Mesodermal cell (in vitro differentiated cells): Measurements from ENCODE around the gene GNAI3.
A peak's percentile ranks its signal among the peaks of the same experiment; 100 is the strongest.

Source experiments
- H3K27ac ChIP-seq: 2 replicates; pipeline ENCODE4 v1.7.0; 2013; ENCODE audit warnings: mild to moderate bottlenecking, low read depth, low read length, moderate library complexity; ENCODE audit not compliant: severe bottlenecking
- H3K36me3 ChIP-seq: 2 replicates; pipeline ENCODE4 v1.7.1; 2013; ENCODE audit warnings: mild to moderate bottlenecking, low read length, moderate library complexity; ENCODE audit not compliant: control insufficient read depth, insufficient read depth
- H3K4me1 ChIP-seq: one replicate; pipeline ENCODE4 v1.7.1; 2013; ENCODE audit warnings: mild to moderate bottlenecking, low read length; ENCODE audit not compliant: insufficient read depth, control insufficient read depth, poor library complexity, severe bottlenecking
- H3K4me3 ChIP-seq: 2 replicates; pipeline ENCODE4 v1.7.0; 2013; ENCODE audit warnings: low read length, control low read depth, mild to moderate bottlenecking; ENCODE audit not compliant: insufficient read depth, poor library complexity, severe bottlenecking; ENCODE audit errors: extremely low read depth
- H3K9me3 ChIP-seq: 2 replicates; pipeline ENCODE4 v1.7.1; 2013; ENCODE audit warnings: mild to moderate bottlenecking, low read length, moderate library complexity; ENCODE audit not compliant: control insufficient read depth
- WGBS, 2 experiments: methylation state at CpG; one replicate each; pipeline ENCODE4 v1.1.5; 2013; ENCODE audit warnings: missing lambda C conversion rate in 2 of 2; ENCODE audit not compliant: insufficient coverage in 2 of 2; 5-methylcytosine and 5-hydroxymethylcytosine counted together

Gene GNAI3

DNA sequence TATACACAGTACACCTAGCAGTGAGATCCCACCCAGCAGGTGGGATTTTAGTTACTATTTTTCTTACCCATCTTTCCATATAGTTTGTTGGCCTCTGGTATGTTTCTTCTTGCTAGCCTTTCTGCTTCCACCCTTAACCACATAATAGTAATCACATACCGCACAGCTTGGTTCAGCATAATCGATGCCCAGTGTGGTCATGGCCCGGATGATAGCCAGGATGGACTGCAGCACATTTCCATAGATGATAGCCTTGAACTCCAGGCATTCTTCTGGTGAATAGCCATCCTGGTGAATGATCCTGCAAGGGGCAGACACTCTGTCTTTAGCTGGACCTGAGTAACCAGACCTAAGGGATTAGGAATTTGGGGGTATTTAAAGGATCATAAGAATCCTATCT, 61.5 kb downstream of the GNAI3 start:
- no peak overlapping the region for H3K4me3 ChIP-seq
- H3K36me3 ChIP-seq: peaks cover 7% of the 10 kb centered on the region
- peaks cover 21% of the 10 kb centered on the region for H3K4me1 ChIP-seq
- WGBS, 2 experiments: 96 to 100% methylated on average over 2 to 3 of the region's 3 CpGs
- no peak overlapping the region for H3K27ac ChIP-seq
- no peaks in the 10 kb centered on the region for H3K9me3 ChIP-seq

DNA sequence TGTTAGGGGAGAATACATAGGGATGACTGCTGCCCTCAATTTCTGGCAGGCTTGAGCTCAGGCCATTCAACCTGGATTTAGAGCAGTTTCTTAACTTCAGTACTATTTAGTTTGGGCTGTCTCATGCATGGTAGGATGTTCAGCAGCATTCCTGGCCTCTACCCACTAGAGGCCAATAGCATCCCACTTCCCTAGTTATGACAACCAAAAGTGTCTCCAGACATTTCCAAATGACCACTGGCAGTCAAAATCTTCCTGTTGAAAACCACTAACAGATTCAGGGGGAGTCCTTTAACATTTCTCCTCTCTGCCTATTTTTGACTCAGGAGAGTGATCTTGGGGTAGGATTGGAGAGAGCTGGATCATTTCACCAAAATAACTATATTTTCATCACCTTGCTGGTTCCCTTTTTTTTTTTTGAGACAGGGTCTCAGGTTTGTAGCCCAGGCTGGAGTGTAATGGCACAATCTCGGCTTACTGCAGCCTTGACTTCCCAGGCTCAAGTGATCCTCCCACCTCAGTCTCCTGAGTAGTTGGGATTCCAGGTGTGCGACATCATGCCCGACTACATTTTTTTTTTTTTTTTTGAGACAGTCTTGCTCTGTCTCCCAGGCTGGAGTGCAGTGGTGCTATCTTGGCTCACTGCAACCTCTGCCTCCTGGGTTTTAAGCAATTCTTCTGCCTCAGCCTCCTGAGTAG, 62.3 kb downstream of the GNAI3 start:
- Histone ChIP-seq H3K27ac (peak overlapping the region; percentile 78), H3K4me3 (no peak overlapping the region), H3K9me3 (no peaks in the 10 kb centered on the region), H3K4me1 (peaks cover 21% of the 10 kb centered on the region), H3K36me3 (peaks cover 7% of the 10 kb centered on the region)
- 70% methylated on average over 3 of the region's 3 CpGs for WGBS, 2 experiments

DNA sequence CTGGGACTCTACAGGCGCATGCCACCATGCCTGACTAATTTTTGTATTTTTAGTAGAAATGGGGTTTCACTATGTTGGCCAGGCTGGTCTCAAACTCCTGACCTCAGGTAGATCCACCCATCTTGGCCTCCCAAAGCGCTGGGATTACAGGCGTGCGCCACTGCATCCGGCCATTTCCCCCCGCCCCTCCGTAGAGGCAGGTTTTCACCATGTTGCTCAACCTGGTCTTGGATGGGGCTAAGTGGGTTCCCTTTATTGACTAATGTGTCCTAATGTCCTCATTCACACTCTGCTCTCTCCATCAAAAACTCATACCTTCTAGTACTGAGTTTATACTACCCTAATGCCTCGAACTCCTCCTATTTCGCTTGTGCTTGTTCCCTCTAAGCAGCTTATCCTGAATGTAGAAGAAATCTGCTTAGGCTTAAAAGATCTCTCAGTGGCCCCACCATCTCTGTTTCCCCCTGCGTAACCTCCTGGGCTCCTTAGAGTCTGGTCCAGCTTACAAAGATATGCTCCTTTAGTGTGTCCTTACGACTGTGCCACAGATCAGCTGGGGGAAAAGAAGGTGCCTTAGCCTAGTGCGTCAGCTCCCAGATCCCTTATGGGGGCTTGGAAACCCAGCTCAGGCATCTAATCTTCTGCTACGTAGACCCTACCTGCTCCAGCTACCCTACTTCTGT, 63.0 kb downstream of the GNAI3 start:
- Histone ChIP-seq H3K9me3 (no peaks in the 10 kb centered on the region), H3K36me3 (peaks cover 7% of the 10 kb centered on the region), H3K27ac (no peak overlapping the region), H3K4me3 (no peak overlapping the region), H3K4me1 (peaks cover 21% of the 10 kb centered on the region)
- WGBS, 2 experiments: 93 to 95% methylated on average over 12 of the region's 13 CpGs

DNA sequence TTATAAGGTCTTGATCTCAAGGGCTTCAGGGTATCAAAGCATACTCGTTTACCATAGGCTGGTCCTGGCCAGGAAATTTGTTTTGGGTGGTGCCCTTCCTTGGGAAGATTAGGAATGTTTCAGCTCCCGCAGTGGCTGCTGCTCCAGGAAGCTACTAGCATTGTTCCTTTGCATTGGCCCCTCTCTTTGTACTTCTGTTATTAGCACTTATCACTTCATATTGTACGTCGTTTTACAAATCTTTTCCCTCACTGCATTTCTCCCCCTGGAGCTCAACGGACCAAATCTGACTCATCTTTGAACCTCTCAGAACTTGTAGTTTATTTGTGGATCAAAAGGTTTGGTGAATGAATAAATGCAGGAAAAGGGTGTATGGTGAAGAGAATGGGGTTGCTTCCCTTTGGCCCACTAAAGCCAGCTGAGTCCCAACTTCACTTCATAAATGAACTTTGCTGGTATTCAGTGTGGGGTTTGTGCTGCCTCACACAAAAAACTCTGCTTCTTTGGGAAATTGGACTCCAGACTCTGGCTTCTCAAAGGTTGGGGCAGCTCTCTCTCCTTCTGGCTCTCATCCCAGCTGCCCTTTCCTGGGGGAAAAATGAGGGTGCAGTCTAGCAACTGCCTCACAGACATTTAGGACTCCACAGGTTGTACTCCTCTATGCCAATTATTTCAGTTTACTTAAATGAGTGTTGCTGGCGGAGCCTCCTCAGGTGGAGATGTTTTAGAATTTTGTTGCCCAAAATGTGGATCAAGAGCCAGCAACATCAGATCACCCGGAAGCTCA, 65.1 kb downstream of the GNAI3 start:
- H3K36me3 ChIP-seq: peaks cover 3% of the 10 kb centered on the region
- peaks cover 35% of the 10 kb centered on the region for H3K4me1 ChIP-seq
- no peaks in the 10 kb centered on the region for H3K9me3 ChIP-seq
- H3K27ac ChIP-seq: no peak overlapping the region
- WGBS, 2 experiments: 78 to 85% methylated on average over 5 of the region's 7 CpGs
- no peak overlapping the region for H3K4me3 ChIP-seq

DNA sequence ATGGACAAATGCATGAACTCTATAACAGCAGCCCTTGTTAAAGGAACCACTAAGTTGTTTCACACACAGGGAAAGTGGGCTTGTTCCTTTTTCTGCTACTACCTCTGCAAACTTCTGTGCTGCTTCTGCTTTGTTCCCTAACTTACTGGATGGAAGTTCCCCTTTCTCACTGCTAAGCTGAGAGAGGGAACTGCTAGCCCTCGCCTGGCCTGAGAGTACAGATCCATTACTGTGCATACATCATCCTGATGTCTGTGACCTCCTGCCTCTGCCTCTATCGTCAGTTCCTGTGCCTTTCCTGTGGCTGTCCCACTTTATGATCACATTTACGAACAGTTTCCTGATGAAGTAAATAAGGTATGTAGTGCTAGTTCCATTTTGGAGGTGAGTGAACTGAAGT, 67.5 kb downstream of the GNAI3 start:
- H3K4me3 ChIP-seq: no peak overlapping the region
- no peaks in the 10 kb centered on the region for H3K9me3 ChIP-seq
- no peaks in the 10 kb centered on the region for H3K36me3 ChIP-seq
- 80 to 90% methylated on average over 2 of the region's 3 CpGs for WGBS, 2 experiments
- no peak overlapping the region for H3K27ac ChIP-seq
- peaks cover 20% of the 10 kb centered on the region for H3K4me1 ChIP-seq

DNA sequence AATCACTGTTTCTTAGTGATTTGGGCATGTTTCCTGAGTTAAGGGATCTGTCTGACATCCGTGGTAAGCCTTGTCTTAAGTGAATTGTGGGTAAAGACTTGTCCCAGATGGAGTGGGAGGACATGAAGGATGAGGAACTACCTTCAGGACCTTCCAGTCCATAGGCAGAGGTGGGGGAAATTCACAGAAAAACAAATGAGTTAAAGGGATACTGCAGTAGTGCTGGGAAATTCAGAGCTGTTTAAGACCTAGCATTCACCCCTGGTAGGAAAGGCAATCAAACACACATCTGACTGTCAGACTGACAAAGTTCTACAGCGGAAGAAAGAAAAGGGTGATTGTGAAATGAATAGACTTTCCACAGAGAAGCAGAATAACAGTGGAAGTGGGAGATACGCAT, 68.0 kb downstream of the GNAI3 start:
- WGBS, 2 experiments: 97 to 100% methylated on average over 2 to 3 of the region's 3 CpGs
- no peak overlapping the region for H3K4me3 ChIP-seq
- H3K9me3 ChIP-seq: no peaks in the 10 kb centered on the region
- H3K4me1 ChIP-seq: peaks cover 20% of the 10 kb centered on the region
- H3K36me3 ChIP-seq: no peaks in the 10 kb centered on the region
- H3K27ac ChIP-seq: no peak overlapping the region

DNA sequence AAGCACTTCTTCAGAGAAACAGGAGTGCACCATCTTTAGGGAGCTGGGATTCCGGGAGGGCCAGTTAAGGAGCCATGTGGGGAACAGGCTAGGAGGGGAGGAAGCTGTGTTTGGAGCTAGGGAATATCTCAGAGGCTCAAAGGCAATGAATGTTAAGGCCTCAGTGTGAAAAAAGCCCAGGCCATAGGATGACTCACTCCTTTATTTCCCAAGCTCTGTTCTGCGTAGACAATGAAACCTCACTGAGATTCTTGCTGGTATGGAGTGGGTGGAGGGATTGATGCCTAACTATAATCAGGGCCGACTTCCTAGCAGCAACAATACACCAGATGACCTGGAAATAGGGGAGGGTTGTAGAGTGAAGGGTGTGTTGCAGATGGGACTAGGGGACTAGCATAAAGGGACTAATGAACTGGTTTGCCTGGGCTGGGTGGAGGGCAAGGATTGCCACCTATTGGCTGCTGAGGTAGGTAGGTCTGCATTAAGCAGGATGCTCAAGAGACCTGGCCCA, 68.9 kb downstream of the GNAI3 start:
- Histone ChIP-seq H3K36me3 (peaks cover 3% of the 10 kb centered on the region), H3K4me1 (peaks cover 16% of the 10 kb centered on the region), H3K27ac (peak overlapping the region; percentile 88), H3K9me3 (no peaks in the 10 kb centered on the region), H3K4me3 (no peak overlapping the region)
- 31 to 73% methylated on average over 1 to 2 of the region's 3 CpGs for WGBS, 2 experiments

DNA sequence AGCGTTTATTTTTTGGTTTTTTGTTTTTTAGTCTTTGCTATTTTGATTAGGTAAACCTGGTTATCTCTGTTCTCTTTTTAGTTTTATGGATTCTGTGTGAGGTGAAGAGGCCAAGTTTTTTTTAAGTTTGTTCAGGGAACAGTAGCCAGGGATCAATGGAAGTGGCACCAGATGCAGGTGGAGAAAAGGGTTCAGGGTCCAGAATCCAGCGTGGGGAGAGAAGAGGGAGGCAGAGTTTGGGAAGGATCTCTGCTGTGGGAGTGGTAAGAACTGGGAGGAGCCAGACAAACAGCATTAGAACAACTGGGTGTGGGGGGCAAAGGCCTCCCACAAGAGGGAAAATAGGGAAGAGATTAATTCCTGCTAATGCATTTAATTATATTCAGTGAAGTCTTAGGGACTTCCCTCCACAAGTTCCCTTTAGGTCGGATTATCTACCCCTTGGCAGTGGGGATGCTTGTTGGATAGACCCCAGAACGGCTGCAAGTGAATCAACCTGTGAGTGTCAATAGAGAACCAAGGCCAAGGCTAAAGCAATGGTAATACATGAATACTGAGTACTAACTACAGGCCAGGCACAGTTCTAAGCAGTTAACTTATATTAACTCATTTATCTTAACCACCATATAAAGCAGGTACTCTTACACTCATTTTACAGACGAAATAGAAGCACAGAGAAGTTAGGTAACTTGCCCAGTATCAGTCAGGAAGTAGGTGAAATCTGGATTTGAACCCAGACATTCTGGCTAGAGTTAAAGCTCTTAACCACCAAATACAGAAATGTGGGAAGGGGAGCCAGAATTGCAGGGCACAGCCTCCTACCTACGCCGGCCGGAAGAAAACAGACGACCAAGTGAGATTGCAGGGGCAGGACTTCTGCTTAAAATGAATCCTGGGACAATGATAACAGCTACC, 70.5 kb downstream of the GNAI3 start:
- H3K9me3 ChIP-seq: no peaks in the 10 kb centered on the region
- peaks cover 20% of the 10 kb centered on the region for H3K4me1 ChIP-seq
- peak overlapping the region; percentile 88 for H3K27ac ChIP-seq
- peaks cover 3% of the 10 kb centered on the region for H3K36me3 ChIP-seq
- WGBS, 2 experiments: 48 to 60% methylated on average over 5 to 6 of the region's 9 CpGs
- peak overlapping the region; percentile 89 for H3K4me3 ChIP-seq

DNA sequence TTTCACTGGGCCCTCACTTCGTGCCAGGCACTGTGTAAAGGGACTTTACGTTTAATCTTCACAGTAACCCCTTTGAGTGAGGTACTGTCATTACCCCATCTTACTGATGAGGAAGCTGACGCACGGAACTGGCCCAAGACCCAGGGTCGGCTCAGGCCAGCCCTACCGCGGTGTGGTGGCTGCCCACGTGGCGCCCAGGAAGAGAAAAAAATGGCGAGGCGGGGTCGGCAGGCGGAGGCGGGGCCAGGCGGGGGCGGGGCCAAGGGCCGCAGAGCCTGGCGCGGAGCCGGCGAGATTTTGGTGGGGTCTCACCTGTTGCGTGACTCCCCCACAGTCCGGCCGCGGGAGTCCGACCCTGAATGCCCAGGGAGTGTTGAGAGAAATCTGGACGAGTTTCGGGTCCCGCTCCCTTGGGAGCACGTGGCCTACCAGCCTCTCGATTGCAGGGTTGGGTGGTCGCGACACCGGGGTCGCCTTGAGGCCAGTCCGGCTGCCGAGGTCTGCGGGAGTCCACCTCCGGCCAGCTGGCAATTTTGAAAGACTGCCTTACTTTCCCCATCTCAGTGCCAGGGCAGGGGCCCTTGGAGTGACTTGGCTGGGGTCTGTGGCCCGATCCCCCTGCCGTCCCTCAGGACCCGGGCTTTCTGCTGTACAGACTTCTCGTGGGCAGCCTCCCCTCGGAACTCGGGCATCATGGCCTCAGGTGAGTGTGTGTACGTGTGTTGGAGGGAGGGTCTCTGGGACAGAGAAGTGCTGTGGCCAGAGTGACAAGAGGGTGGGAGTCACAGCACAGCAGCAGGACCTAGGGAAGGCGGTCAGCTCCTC, 71.4 kb downstream of the GNAI3 start, which contains the start of the genes AMPD2 and GNAT2:
TSS of gene AMPD2 (plus strand) at position 262 of the 825 bp plus-strand sequence. CDS start 1,339 bp downstream, outside the sequence.
TSS of gene GNAT2 (minus strand) at position 41 of the 825 bp plus-strand sequence. CDS start 6,746 bp downstream, outside the sequence.
- Histone ChIP-seq H3K4me1 (peaks cover 20% of the 10 kb centered on the region), H3K27ac (peak within 1 kb of the TSS; percentile 88), H3K36me3 (peaks cover 3% of the 10 kb centered on the region), H3K4me3 (peak within 1 kb of the TSS; percentile 89), H3K9me3 (no peaks in the 10 kb centered on the region)
- 1% methylated on average over 33 to 43 of the region's 47 CpGs for WGBS, 2 experiments
